ENCODE results near the gene SDK2. TPM values are rescaled to one million over a fixed set of nuclear protein-coding genes. Genes with fewer than 3 reads are reported as not detected.

Gene SDK2
- total and polyA plus RNA-seq, 9 of the 15 experiments (the other 6 are each of a cell fraction or from before 2014, with no cell fraction given), result 0.04 TPM; not detected in 8

GRCh38 chr17:73551144-73551543 lies 93.1 kb downstream of the SDK2 start:
- peaks cover 3 to 35% of the 10 kb centered on the region in 2 experiments; a peak in 3 of 5 replicates for H3K27me3 ChIP-seq (ENCODE audit: control insufficient read depth in 2 of 2, insufficient read depth in 2 of 2, low read length in 2 of 2)
- ChIA-PET POLR2A (interaction anchor here (1.0 kb wide), 1 partner anchor 11 kb away, joined by 4 read pairs; no protein-coding TSS in a partner anchor), CTCF (ENCODE audit: low intra/inter-chr PET ratio) (no interaction called here)
- BruUV-seq (replicated peaks), result no TSS peak
- FAIRE-seq (no peak), ATAC-seq (no peak), DNase-seq (ENCODE audit: extremely low read depth in 1 of 4, low spot score in 3 of 4) (no peak)
- H3K4me2 ChIP-seq (ENCODE audit: insufficient read depth, low read length), result no peak overlapping the region
- H3K9me3 ChIP-seq (replicated peaks; ENCODE audit: control insufficient read depth, insufficient read depth, low read depth, low read length), result no peaks in the 10 kb centered on the region
- no peak overlapping the region for H3K27ac ChIP-seq (ENCODE audit: extremely low read depth, low read depth, low read length)
- no peaks in the 10 kb centered on the region for H3K36me3 ChIP-seq (ENCODE audit: control insufficient read depth, insufficient read depth, low read length)
- H4K20me1 ChIP-seq (replicated peaks; ENCODE audit: control insufficient read depth, insufficient read depth, low read length), result peaks cover 5% of the 10 kb centered on the region; the same call in 1 of the 2 replicates
- no peaks in the 10 kb centered on the region; a peak in 1 of 5 replicates for H3K4me1 ChIP-seq (replicated peaks in 1 of 2; ENCODE audit: control insufficient read depth in 2 of 2, insufficient read depth in 2 of 2, low read length in 2 of 2)
- H3K79me2 ChIP-seq (ENCODE audit: control insufficient read depth, insufficient read depth, low read length), result no peaks in the 10 kb centered on the region
- H3K9me1 ChIP-seq (ENCODE audit: control insufficient read depth, insufficient read depth, low read length), result no peaks in the 10 kb centered on the region
- no peak for TF ChIP-seq TAF9B (IDR thresholded peaks at IDR 0.05; ENCODE audit: partially characterized antibody)
- no peak for TF ChIP-seq ZNF449 (CRISPR knock-in tag; IDR thresholded peaks at IDR 0.05)
- TF ChIP-seq ZC3H11A (IDR thresholded peaks at IDR 0.05; ENCODE audit: low read depth, low read length), result no peak
- TF ChIP-seq ATF3 (IDR thresholded peaks at IDR 0.05), result no peak
- TF ChIP-seq ATF3 (CRISPR knock-in tag; conservative IDR thresholded peaks at IDR 0.05), result no peak
- no peak for TF ChIP-seq RBM39 (optimal IDR thresholded peaks at IDR 0.05; ENCODE audit: low read depth, low read length)
- WGBS (ENCODE audit: insufficient coverage, low coverage, missing lambda C conversion rate), result under 1% methylated on average over 20 of the region's 20 CpGs
- in situ Hi-C loops (cut with MboI) (no loop called here), intact Hi-C loops (cut with micrococcal nuclease) (no loop called here)
- H3K4me3 ChIP-seq, result no peak overlapping the region
- H2AFZ ChIP-seq (ENCODE audit: low read depth, low read length), result no peak overlapping the region
- H3K9ac ChIP-seq (ENCODE audit: insufficient read depth in 1 of 2, low read depth in 2 of 2, low read length in 2 of 2), result no peak overlapping the region

Measured in K562 (cell line).